Adrenal gland (tissue), 5 donors: ENCODE results near the gene PCSK1.

Experiments
- CTCF ChIP-seq, 6 experiments: fragments of 450-650 bp in 4 of 6; fragments of 200-600 bp in 2 of 6; sonication (generic) in 1 of 6; IDR thresholded peaks; 1 replicate in 5 of 6; 2 replicates in 1 of 6; pipeline versions ENCODE4 v1.5.1 to v1.8.0; 2016 to 2021; ENCODE audit warnings: antibody characterized with exemption in 6 of 6, mild to moderate bottlenecking in 2 of 6, moderate library complexity in 1 of 6
- POLR2A ChIP-seq, 2 donors: fragments of 450-650 bp; IDR thresholded peaks; one replicate each; pipeline ENCODE4 v1.6.1; 2017; ENCODE audit warnings: antibody characterized with exemption in 2 of 2, mild to moderate bottlenecking in 2 of 2, moderate library complexity in 1 of 2
- donor health status: DM: no; HTN: no; CAD: no.

GRCh38 chr5:96434201-96434645 is 1.2 kb upstream of the PCSK1 start:
- TF ChIP-seq CTCF (IDR thresholded peaks at IDR 0.05) (peak in 1 of 6 experiments; percentile 12), POLR2A (IDR thresholded peaks at IDR 0.05) (no peak)
